ENCODE measurements around the gene TCF7. TPM values are rescaled to one million over a fixed set of nuclear protein-coding genes. Genes with fewer than 3 reads are reported as not detected.

Gene TCF7
- total RNA-seq, 4 donors from 2014 or later, result 0.98 to 6.6 (median 2.6) TPM

- TF ChIP-seq CTCF (IDR thresholded peaks at IDR 0.05; ENCODE audit: low read depth), result no peak
These were observed 37.2 kb downstream of the TCF7 start for GRCh38 chr5:134151723-134152122.

GRCh38 chr5:134153241-134153640, 38.8 kb downstream of the TCF7 start:
- TF ChIP-seq CTCF (IDR thresholded peaks at IDR 0.05; ENCODE audit: low read depth), result no peak

- TF ChIP-seq CTCF (IDR thresholded peaks at IDR 0.05; ENCODE audit: low read depth), result no peak
These were observed 39.2 kb downstream of the TCF7 start for GRCh38 chr5:134153657-134154056.

- TF ChIP-seq CTCF (IDR thresholded peaks at IDR 0.05; ENCODE audit: low read depth), result no peak
These were observed 47.3 kb downstream of the TCF7 start for GRCh38 chr5:134161513-134162395.

- no peak for TF ChIP-seq CTCF (IDR thresholded peaks at IDR 0.05; ENCODE audit: low read depth)
These were observed 48.1 kb downstream of the TCF7 start for GRCh38 chr5:134162592-134162991.

- no peak for TF ChIP-seq CTCF (IDR thresholded peaks at IDR 0.05; ENCODE audit: low read depth)
These were observed 57.5 kb downstream of the TCF7 start for GRCh38 chr5:134171972-134172371.

- no peak for TF ChIP-seq CTCF (IDR thresholded peaks at IDR 0.05; ENCODE audit: low read depth)
These were observed 60.7 kb downstream of the TCF7 start for GRCh38 chr5:134174841-134175839.

All from subcutaneous adipose tissue (tissue), 4 donors.